Activated T-cell treated with anti-CD3 and anti-CD28 coated beads, Interleukin-2, amount 50 U/mL, for 4 hours (primary cell): ENCODE results near the gene MRPL39. TPM values are rescaled to one million over a fixed set of nuclear protein-coding genes. Genes with fewer than 3 reads are reported as not detected.
"Not testable (repeated sequence)": the region's sequence is repeated elsewhere in the genome, so short reads cannot be mapped to it uniquely, and the experiment has no call there.

Experiments used
- ATAC-seq, 2 donors: fragments of 200-7000 bp; cut with Tn5 transposase; one replicate each; pipeline ENCODE4 v1.10.0; 2021
- DNase-seq: peaks from one replicate; pipeline ENCODE4 v3.0.0-alpha.2; 2020
- H3K27me3 Mint-ChIP-seq: one replicate; pipeline ENCODE4 v1.8.0; 2021; ENCODE audit warnings: low read depth, mixed read lengths
- H3K36me3 Mint-ChIP-seq: one replicate; pipeline ENCODE4 v1.8.0; 2022; ENCODE audit warnings: mixed read lengths; ENCODE audit not compliant: insufficient read depth
- H3K4me1 Mint-ChIP-seq: one replicate; pipeline ENCODE4 v1.8.0; 2021; ENCODE audit warnings: low read depth, mixed read lengths
- H3K4me3 Mint-ChIP-seq: one replicate; pipeline ENCODE4 v1.8.0; 2021; ENCODE audit warnings: mild to moderate bottlenecking, moderate library complexity, mixed read lengths
- H3K9me3 Mint-ChIP-seq: one replicate; pipeline ENCODE4 v1.8.0; 2021; ENCODE audit warnings: mixed read lengths
- total RNA-seq, 3 donors: library from RNA; stranded (reverse); gene quantifications; one replicate each; pipeline ENCODE4 v1.2.1, GENCODE V29; 2021

Gene MRPL39
- total RNA-seq, 3 donors from 2014 or later, result 75.2 to 80.0 (median 75.6) TPM

GRCh38 chr21:25632296-25632695 lies 25.0 kb upstream of the MRPL39 start:
- Mint-ChIP-seq H3K27me3 (peaks cover 9% of the 10 kb centered on the region), H3K4me1 (peaks cover 4% of the 10 kb centered on the region), H3K9me3 (no peaks in the 10 kb centered on the region), H3K4me3 (no peak overlapping the region), H3K36me3 (no peaks in the 10 kb centered on the region)
- DNase-seq, result no peak
- no peak for ATAC-seq

GRCh38 chr21:25626757-25627156 lies 19.5 kb upstream of the MRPL39 start:
- Mint-ChIP-seq H3K36me3 (no peaks in the 10 kb centered on the region), H3K9me3 (no peaks in the 10 kb centered on the region), H3K4me3 (no peak overlapping the region), H3K27me3 (peaks cover 3% of the 10 kb centered on the region), H3K4me1 (no peaks in the 10 kb centered on the region)
- DNase-seq (no peak), ATAC-seq (no peak)

- not testable (repeated sequence) for H3K4me1 Mint-ChIP-seq, H3K27me3 Mint-ChIP-seq, H3K4me3 Mint-ChIP-seq, H3K36me3 Mint-ChIP-seq, DNase-seq, H3K9me3 Mint-ChIP-seq, ATAC-seq
These were observed 18.7 kb upstream of the MRPL39 start for GRCh38 chr21:25625776-25626555.

- Mint-ChIP-seq H3K4me1 (no peaks in the 10 kb centered on the region), H3K27me3 (peaks cover under 1% of the 10 kb centered on the region), H3K36me3 (no peaks in the 10 kb centered on the region), H3K4me3 (no peak overlapping the region), H3K9me3 (no peaks in the 10 kb centered on the region)
- ATAC-seq (no peak), DNase-seq (no peak)
These were observed 17.8 kb upstream of the MRPL39 start for GRCh38 chr21:25625036-25625435.

- Mint-ChIP-seq H3K4me1 (no peaks in the 10 kb centered on the region), H3K4me3 (no peak overlapping the region), H3K27me3 (no peaks in the 10 kb centered on the region), H3K36me3 (no peaks in the 10 kb centered on the region), H3K9me3 (no peaks in the 10 kb centered on the region)
- DNase-seq (no peak), ATAC-seq (no peak)
These were observed 17.2 kb upstream of the MRPL39 start for GRCh38 chr21:25624511-25624910.

GRCh38 chr21:25619198-25619597 lies 11.9 kb upstream of the MRPL39 start:
- no peaks in the 10 kb centered on the region for H3K36me3 Mint-ChIP-seq
- no peaks in the 10 kb centered on the region for H3K4me1 Mint-ChIP-seq
- H3K9me3 Mint-ChIP-seq, result no peaks in the 10 kb centered on the region
- H3K4me3 Mint-ChIP-seq, result no peak overlapping the region
- no peaks in the 10 kb centered on the region for H3K27me3 Mint-ChIP-seq
- no peak for ATAC-seq
- DNase-seq, result no peak

GRCh38 chr21:25615880-25616279 lies 8.6 kb upstream of the MRPL39 start:
- Mint-ChIP-seq H3K4me1 (no peaks in the 10 kb centered on the region), H3K9me3 (no peaks in the 10 kb centered on the region), H3K36me3 (no peaks in the 10 kb centered on the region), H3K4me3 (no peak overlapping the region), H3K27me3 (no peaks in the 10 kb centered on the region)
- no peak for DNase-seq
- no peak for ATAC-seq

- no peaks in the 10 kb centered on the region for H3K36me3 Mint-ChIP-seq
- H3K4me1 Mint-ChIP-seq, result no peaks in the 10 kb centered on the region
- no peak overlapping the region for H3K4me3 Mint-ChIP-seq
- no peak for DNase-seq
- no peaks in the 10 kb centered on the region for H3K9me3 Mint-ChIP-seq
- no peaks in the 10 kb centered on the region for H3K27me3 Mint-ChIP-seq
- ATAC-seq, result no peak
These were observed 7.2 kb upstream of the MRPL39 start for GRCh38 chr21:25614441-25614840.

- ATAC-seq (peak; percentile 71 to 78), DNase-seq (peak; percentile 76)
- Mint-ChIP-seq H3K9me3 (no peaks in the 10 kb centered on the region), H3K36me3 (peaks cover 11% of the 10 kb centered on the region), H3K4me1 (peaks cover 35% of the 10 kb centered on the region), H3K27me3 (no peaks in the 10 kb centered on the region), H3K4me3 (peak overlapping the region; percentile 96)
These were observed 910 bp upstream of the MRPL39 start for GRCh38 chr21:25608044-25608737.

GRCh38 chr21:25589887-25590286 lies 17.4 kb downstream of the MRPL39 start:
- DNase-seq (no peak), ATAC-seq (no peak)
- Mint-ChIP-seq H3K27me3 (no peaks in the 10 kb centered on the region), H3K36me3 (peaks cover 61% of the 10 kb centered on the region), H3K4me3 (no peak overlapping the region), H3K9me3 (no peaks in the 10 kb centered on the region), H3K4me1 (peaks cover 21% of the 10 kb centered on the region)

GRCh38 chr21:25586791-25587190 lies 20.5 kb downstream of the MRPL39 start:
- peaks cover 33% of the 10 kb centered on the region for H3K4me1 Mint-ChIP-seq
- no peaks in the 10 kb centered on the region for H3K27me3 Mint-ChIP-seq
- H3K36me3 Mint-ChIP-seq, result peaks cover 49% of the 10 kb centered on the region
- H3K9me3 Mint-ChIP-seq, result no peaks in the 10 kb centered on the region
- ATAC-seq (no peak), DNase-seq (no peak)
- H3K4me3 Mint-ChIP-seq, result no peak overlapping the region

GRCh38 chr21:25586326-25586725 lies 21.0 kb downstream of the MRPL39 start:
- Mint-ChIP-seq H3K4me3 (no peak overlapping the region), H3K9me3 (no peaks in the 10 kb centered on the region), H3K4me1 (peaks cover 33% of the 10 kb centered on the region), H3K36me3 (peaks cover 44% of the 10 kb centered on the region), H3K27me3 (no peaks in the 10 kb centered on the region)
- ATAC-seq (no peak), DNase-seq (no peak)

GRCh38 chr21:25584833-25585676 lies 22.2 kb downstream of the MRPL39 start:
- no peaks in the 10 kb centered on the region for H3K9me3 Mint-ChIP-seq
- H3K4me1 Mint-ChIP-seq, result peaks cover 29% of the 10 kb centered on the region
- DNase-seq (no peak), ATAC-seq (no peak)
- no peak overlapping the region for H3K4me3 Mint-ChIP-seq
- H3K36me3 Mint-ChIP-seq, result peaks cover 33% of the 10 kb centered on the region
- H3K27me3 Mint-ChIP-seq, result no peaks in the 10 kb centered on the region

- H3K9me3 Mint-ChIP-seq, result no peaks in the 10 kb centered on the region
- peaks cover 25% of the 10 kb centered on the region for H3K4me1 Mint-ChIP-seq
- DNase-seq (no peak), ATAC-seq (no peak)
- H3K27me3 Mint-ChIP-seq, result no peaks in the 10 kb centered on the region
- H3K4me3 Mint-ChIP-seq, result no peak overlapping the region
- H3K36me3 Mint-ChIP-seq, result peaks cover 24% of the 10 kb centered on the region
These were observed 23.7 kb downstream of the MRPL39 start for GRCh38 chr21:25583370-25584130.
